A673 (cell line): ENCODE data around the gene KRT72. TPM values are rescaled to one million over a fixed set of nuclear protein-coding genes. Genes with fewer than 3 reads are reported as not detected.

Experiments used
- BruUV-seq: library from RNA; stranded (reverse); fragments of 400-500 nt; replicated peaks from 2 replicates; lab custom pipeline; 2021; lab: Mats Ljungman, UMichigan
- CTCF ChIA-PET: fragments of 300-600 bp; sonication (Branson Sonifier 250); formaldehyde crosslinking; loops from one replicate; lab custom pipeline; 2022; ENCODE audit warnings: antibody characterized with exemption; lab: Charles Lee
- POLR2A ChIA-PET: fragments of 300-600 bp; sonication (Branson Sonifier 250); formaldehyde crosslinking; loops from one replicate; lab custom pipeline; 2022; ENCODE audit warnings: antibody characterized with exemption; ENCODE audit not compliant: low non-redundant PET; lab: Charles Lee
- DNase-seq: peaks from one replicate; pipeline ENCODE4 v3.0.0-alpha.2; 2015; ENCODE audit warnings: low spot score
- H3K27ac ChIP-seq: fragments of 200-600 bp; sonication (generic); 2 replicates; pipeline ENCODE4 v1.5.1; 2016; ENCODE audit warnings: mixed run types, low read depth, mild to moderate bottlenecking, mixed read lengths, antibody characterized with exemption, low read length; ENCODE audit not compliant: poor library complexity, severe bottlenecking
- H3K27me3 ChIP-seq: fragments of 200-600 bp; sonication (generic); replicated peaks from 2 replicates; pipeline ENCODE4 v1.6.1; 2017; ENCODE audit warnings: mixed run types, low read depth, mild to moderate bottlenecking, mixed read lengths, antibody characterized with exemption, low read length; ENCODE audit not compliant: insufficient read depth, poor library complexity
- H3K36me3 ChIP-seq: fragments of 200-600 bp; sonication (generic); 2 replicates; pipeline ENCODE4 v1.6.1; 2016; ENCODE audit warnings: mixed run types, mild to moderate bottlenecking, mixed read lengths, antibody characterized with exemption, low read length; ENCODE audit not compliant: insufficient read depth, poor library complexity, severe bottlenecking
- H3K4me1 ChIP-seq: fragments of 200-600 bp; sonication (generic); 2 replicates; pipeline ENCODE4 v1.6.1; 2017; ENCODE audit warnings: mixed run types, mild to moderate bottlenecking, mixed read lengths, antibody characterized with exemption, low read length; ENCODE audit not compliant: insufficient read depth, poor library complexity, severe bottlenecking
- H3K4me3 ChIP-seq: fragments of 200-600 bp; sonication (generic); 2 replicates; pipeline ENCODE4 v1.5.1; 2016; ENCODE audit warnings: low read depth, mixed run types, mild to moderate bottlenecking, mixed read lengths, low read length; ENCODE audit not compliant: poor library complexity, severe bottlenecking
- H3K9me3 ChIP-seq: fragments of 200-600 bp; sonication (generic); 2 replicates; pipeline ENCODE4 v1.6.1; 2016; ENCODE audit warnings: mixed run types, low read depth, mild to moderate bottlenecking, mixed read lengths, antibody characterized with exemption, low read length; ENCODE audit not compliant: poor library complexity, severe bottlenecking
- EZH2 ChIP-seq: fragments of 200-600 bp; sonication (generic); IDR thresholded peaks from 2 replicates; pipeline ENCODE4 v1.6.1; 2017; ENCODE audit warnings: borderline replicate concordance, low read depth, mild to moderate bottlenecking, mixed read lengths, antibody characterized with exemption, low read length; ENCODE audit not compliant: poor library complexity, severe bottlenecking
- intact Hi-C: fragments of 100-400 bp; cut with micrococcal nuclease; formaldehyde crosslinking; loops from one replicate; pipeline ENCODE4 v1.10.0; 2022; ENCODE audit not compliant: unreplicated experiment
- total RNA-seq: library from RNA; stranded (reverse); gene quantifications from 2 replicates; pipeline ENCODE4 v1.2.3, GENCODE V29; 2021
- TF ChIP-seq, protein P1 (sequence below): fragments of 300-800, 200-600 bp; sonication (generic); conservative IDR thresholded peaks from 2 replicates; pipeline ENCODE4 v1.5.1; 2017; ENCODE audit warnings: low read depth, mild to moderate bottlenecking, antibody characterized with exemption, low read length, moderate library complexity, mixed read lengths

The KRT72 gene
- total RNA-seq, 1 experiment from 2014 or later = not detected

GRCh38 chr12:52558781-52559445 lies 42.4 kb downstream of the KRT72 start:
- CTCF ChIA-PET = no interaction called here
- no peaks in the 10 kb centered on the region for H3K9me3 ChIP-seq
- intact Hi-C loops = no loop called here
- no peak overlapping the region for H3K4me3 ChIP-seq
- H3K36me3 ChIP-seq = no peaks in the 10 kb centered on the region
- no peak overlapping the region for H3K27ac ChIP-seq
- no peak for DNase-seq
- POLR2A ChIA-PET = no interaction called here
- TF ChIP-seq EZH2 = no peak
- TF ChIP-seq, protein P1, sequence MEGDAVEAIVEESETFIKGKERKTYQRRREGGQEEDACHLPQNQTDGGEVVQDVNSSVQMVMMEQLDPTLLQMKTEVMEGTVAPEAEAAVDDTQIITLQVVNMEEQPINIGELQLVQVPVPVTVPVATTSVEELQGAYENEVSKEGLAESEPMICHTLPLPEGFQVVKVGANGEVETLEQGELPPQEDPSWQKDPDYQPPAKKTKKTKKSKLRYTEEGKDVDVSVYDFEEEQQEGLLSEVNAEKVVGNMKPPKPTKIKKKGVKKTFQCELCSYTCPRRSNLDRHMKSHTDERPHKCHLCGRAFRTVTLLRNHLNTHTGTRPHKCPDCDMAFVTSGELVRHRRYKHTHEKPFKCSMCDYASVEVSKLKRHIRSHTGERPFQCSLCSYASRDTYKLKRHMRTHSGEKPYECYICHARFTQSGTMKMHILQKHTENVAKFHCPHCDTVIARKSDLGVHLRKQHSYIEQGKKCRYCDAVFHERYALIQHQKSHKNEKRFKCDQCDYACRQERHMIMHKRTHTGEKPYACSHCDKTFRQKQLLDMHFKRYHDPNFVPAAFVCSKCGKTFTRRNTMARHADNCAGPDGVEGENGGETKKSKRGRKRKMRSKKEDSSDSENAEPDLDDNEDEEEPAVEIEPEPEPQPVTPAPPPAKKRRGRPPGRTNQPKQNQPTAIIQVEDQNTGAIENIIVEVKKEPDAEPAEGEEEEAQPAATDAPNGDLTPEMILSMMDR = no peak
- BruUV-seq = no TSS peak
- H3K27me3 ChIP-seq = peaks cover 9% of the 10 kb centered on the region
- H3K4me1 ChIP-seq = no peaks in the 10 kb centered on the region

DNA sequence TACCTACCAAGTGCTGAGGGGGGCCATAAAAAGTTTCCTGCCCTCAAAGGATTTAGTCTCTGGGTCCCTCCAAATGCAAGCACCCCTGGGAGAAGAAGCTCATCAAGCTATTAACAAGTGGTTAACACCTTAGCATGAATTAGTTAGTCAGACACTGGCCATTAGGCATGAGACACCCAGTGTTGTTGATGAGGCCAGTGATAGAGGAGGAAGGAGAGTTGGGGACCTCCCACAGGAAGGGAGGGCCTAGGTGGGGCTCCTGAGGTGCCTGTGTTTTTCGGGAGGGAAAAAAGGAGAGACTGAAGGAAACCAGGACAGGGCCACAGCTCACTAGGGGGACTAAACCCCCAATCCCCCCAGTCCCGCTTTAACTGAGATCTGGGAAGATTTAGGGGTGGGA lies 43.8 kb downstream of the KRT72 start:
- no TSS peak for BruUV-seq
- no peak for DNase-seq
- Histone ChIP-seq H3K9me3 (no peaks in the 10 kb centered on the region), H3K27me3 (peaks cover 9% of the 10 kb centered on the region), H3K27ac (no peak overlapping the region), H3K4me1 (no peaks in the 10 kb centered on the region), H3K4me3 (no peak overlapping the region), H3K36me3 (no peaks in the 10 kb centered on the region)
- POLR2A ChIA-PET = no interaction called here
- intact Hi-C loops = no loop called here
- TF ChIP-seq, protein P1 = no peak
- TF ChIP-seq EZH2 = no peak
- CTCF ChIA-PET = no interaction called here

DNA sequence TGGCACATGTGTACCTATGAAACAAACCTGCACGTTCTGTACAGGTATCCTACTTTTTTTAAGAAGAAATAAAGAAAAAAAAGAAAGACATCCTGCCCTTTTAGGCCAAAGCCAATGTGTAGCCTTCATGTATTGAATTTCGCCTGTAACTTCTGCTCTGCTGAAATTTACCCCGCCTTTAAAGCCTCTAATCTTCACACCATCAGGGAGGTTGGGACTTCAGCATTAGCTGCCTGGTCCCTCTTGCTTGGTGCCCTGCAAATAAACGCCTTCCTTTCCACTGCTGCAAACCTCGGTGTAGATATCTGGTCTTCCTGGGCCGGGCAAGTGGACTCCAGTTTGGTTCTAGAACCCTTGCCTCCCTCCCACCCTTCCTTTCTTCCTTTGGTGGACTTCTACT lies 45.7 kb downstream of the KRT72 start:
- POLR2A ChIA-PET = no interaction called here
- Histone ChIP-seq H3K4me3 (no peak overlapping the region), H3K27ac (no peak overlapping the region), H3K4me1 (no peaks in the 10 kb centered on the region), H3K36me3 (no peaks in the 10 kb centered on the region), H3K27me3 (peaks cover 9% of the 10 kb centered on the region), H3K9me3 (no peaks in the 10 kb centered on the region)
- intact Hi-C loops = no loop called here
- CTCF ChIA-PET = no interaction called here
- no peak for DNase-seq
- TF ChIP-seq, protein P1 = no peak
- no TSS peak for BruUV-seq
